GM19043 (cell line): ENCODE data around the gene HDAC1.
"Not testable (repeated sequence)": the region's sequence is repeated elsewhere in the genome, so short reads cannot be mapped to it uniquely, and the experiment has no call there.

Experiments used
- ATAC-seq: cut with Tn5 transposase; IDR thresholded peaks from one replicate; pipeline ENCODE4 v1.9.1; 2021; ENCODE audit warnings: low read depth; ENCODE audit not compliant: unreplicated experiment

HDAC1 gene

GRCh38 chr1:32341971-32342370 is 50.1 kb downstream of the HDAC1 start:
- no peak for ATAC-seq

GRCh38 chr1:32342704-32343103 is 50.8 kb downstream of the HDAC1 start:
- ATAC-seq = no peak

DNA sequence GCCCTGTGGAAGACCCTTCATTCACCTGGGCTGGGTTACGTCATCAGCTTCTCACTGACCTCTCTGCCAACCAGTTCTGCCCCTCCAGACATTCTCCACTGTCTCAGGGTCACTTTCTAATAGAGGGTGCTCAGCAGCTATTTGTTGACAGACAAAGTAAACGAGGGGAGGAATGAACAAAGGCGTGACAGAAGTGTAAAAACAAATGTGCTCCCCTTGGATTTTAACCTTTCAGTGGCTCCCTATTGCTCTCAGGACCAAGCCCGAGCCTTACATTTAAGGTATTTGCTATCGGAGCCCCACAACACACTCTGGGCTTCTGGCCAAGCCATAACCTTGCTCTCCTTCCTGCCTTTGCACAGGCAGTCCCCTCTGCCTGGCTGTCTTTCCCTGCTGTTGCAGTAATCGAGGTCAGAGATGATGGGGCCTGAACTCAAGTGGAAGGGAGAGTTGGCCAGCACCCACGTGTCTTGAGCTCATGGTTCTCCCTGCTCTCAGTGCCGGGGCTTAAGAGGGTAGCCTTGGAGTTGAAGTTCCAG is 53.5 kb downstream of the HDAC1 start:
- no peak for ATAC-seq

- ATAC-seq = no peak
Observed at GRCh38 chr1:32346532-32347157, 54.8 kb downstream of the HDAC1 start.

DNA sequence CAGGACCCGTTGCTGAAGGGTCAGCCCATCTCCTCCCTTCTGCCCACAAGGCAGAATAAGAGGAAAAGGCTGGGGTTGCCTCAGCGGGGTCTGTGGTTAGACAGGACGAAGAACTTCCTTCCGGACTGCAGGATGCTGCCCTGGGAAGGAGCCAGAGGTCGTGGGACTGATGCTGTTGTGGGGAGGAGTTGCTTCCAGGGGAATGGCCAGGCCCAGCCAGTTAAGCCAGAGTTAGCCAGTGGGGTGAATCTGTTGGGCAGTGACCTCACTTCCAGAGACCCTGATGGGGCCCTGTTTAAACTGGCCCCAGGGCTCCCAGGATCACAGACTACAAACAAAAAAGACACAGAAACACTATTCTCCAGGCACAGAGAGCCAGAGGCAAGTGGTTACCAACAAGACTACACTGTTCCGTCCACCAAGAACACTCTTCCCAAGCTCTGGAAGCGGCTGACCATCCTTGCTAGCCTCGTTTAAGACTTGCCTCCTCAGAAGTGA is 57.4 kb downstream of the HDAC1 start:
- ATAC-seq = no peak

GRCh38 chr1:32350785-32351398 is 59.0 kb downstream of the HDAC1 start:
- ATAC-seq = peak; percentile 17

- ATAC-seq = peak; percentile 91
Observed at GRCh38 chr1:32351399-32352238, 59.7 kb downstream of the HDAC1 start.

- ATAC-seq = no peak
Observed at GRCh38 chr1:32352239-32352745, 60.4 kb downstream of the HDAC1 start.

- ATAC-seq = no peak
Observed at GRCh38 chr1:32352831-32353383, 61.0 kb downstream of the HDAC1 start.

- no peak for ATAC-seq
Observed at GRCh38 chr1:32353431-32353830, 61.5 kb downstream of the HDAC1 start.

GRCh38 chr1:32353886-32354570 is 62.1 kb downstream of the HDAC1 start:
- ATAC-seq = no peak

DNA sequence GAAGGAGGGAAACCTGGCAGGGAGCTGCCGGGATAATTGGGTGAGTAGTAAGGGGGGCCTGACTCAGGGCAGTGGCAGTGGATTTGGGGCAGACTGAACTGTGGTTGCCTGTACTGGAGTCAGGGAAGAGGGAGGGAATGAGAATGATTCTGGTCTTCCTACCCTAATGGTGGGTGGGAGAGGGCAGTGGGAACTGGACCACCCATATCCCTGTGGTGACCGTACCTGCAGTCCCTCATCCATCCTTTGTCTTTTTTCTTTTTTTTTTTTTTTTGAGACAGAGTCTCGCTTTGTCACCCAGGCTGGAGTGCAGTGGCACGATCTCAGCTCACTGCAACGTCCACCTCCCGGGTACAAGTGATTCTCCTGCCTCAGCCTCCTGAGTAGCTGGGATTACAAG is 63.9 kb downstream of the HDAC1 start:
- ATAC-seq = not testable (repeated sequence)

- no peak for ATAC-seq
Observed at GRCh38 chr1:32356478-32356877, 64.6 kb downstream of the HDAC1 start.

DNA sequence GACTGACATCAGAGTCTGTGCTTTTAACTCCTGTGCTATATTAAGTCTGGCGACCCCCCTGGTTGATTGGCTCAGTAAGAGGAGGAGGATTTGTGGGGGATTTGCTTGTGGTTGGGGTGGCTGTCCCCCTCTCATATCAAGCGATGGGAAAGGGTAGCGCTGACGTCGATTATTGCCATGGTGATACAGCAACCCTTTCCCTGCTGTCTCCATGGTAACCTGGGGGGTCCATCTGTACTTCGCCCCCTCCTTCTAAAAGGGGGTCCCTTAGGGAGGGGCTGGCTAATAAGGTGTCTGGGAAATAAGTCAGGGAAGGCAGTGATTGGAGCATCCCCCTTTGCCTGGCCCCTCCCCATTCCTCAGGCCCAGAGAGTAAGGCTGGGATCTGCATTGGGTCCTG is 65.7 kb downstream of the HDAC1 start:
- ATAC-seq = no peak

- ATAC-seq = no peak
Observed at GRCh38 chr1:32358435-32358834, 66.6 kb downstream of the HDAC1 start.

GRCh38 chr1:32361308-32361673 is 69.4 kb downstream of the HDAC1 start:
- ATAC-seq = no peak

DNA sequence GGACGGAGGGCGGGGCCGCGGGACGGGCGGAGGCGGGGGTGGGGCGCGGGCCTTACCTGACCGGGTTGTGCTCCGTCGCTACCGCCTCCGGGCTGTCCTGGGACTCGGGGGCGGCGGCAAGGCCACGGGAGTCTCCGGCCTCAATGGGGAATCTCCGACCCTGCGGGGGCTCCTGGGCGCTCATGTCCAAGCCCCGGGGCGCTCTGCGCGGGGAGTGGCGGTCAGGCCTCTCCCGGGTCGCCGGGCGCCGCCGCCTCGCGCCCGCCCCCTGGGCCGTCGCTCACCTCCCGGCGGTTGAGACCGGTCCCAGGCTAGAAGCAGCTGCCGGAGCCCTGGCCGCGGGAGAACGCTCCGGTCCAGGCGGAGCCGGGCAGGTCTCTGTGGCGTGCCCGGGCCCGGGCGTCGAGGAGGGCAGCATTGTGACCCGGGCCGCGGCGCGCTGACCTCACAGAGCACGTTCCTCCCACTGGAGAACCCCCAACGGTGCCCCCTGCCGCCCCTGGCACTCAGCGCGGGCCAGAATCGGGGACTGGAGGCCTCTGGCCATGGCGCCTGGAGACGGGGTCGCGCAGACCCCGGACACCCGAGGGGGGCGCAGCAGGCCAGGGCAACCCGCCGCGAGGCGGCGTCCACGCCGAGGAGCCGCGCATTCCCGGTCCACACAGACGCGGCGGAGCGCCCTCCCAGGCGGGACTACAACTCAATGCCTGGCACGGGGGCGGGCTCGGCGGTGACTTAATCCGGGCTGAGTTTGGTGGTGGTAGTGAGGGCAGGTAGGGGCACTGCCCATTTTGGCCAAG is 70.0 kb downstream of the HDAC1 start:
- ATAC-seq = no peak

GRCh38 chr1:32362474-32363313 is 70.8 kb downstream of the HDAC1 start, which contains the start of the genes FAM229A and TSSK3:
FAM229A (minus strand) TSS chr1:32362485; CDS start chr1:32362091, 394 bp downstream.
TSSK3 (plus strand) TSS chr1:32362539; CDS start chr1:32362702, 163 bp downstream.
- ATAC-seq = no peak
